GM21381 (cell line): ENCODE measurements around the gene SMIM28.

ENCODE experiments used
- ATAC-seq: cut with Tn5 transposase; IDR thresholded peaks from one replicate; pipeline ENCODE4 v1.9.1; 2021; ENCODE audit warnings: mild to moderate bottlenecking, moderate library complexity; ENCODE audit not compliant: unreplicated experiment

SMIM28 gene

GRCh38 chr6:138427701-138428100 lies 50.0 kb downstream of the SMIM28 start:
- ATAC-seq = no peak

DNA sequence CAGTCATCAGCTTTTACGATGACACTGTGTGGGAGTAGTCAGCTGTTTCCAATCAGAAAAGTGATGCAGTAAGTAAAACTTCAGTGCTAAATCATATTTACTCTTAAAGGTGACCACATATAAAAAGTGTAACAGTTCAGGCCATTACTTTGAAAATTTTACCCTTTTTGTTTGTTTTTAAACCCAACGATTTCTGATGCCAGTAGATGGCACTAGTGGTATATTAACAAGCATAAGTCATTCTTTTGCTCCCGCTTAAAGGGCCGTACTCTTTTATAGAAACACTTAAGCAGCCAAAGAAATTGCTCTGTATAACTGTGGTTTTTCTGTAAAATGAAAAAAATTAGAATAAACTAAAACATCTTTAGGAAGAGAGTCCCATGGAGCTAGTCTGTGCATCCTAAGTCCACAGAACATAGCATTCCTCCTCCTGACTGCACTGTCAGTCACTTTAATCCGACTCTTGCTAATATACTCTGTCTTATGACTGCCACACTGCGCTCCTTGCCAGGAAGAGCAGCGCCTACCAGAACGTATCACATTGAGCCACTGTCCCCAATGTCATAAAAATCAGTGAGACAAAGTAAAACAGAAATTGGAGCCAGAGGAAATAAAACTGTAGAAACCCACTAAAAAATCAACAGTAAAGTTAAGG lies 51.4 kb downstream of the SMIM28 start:
- no peak for ATAC-seq

GRCh38 chr6:138429761-138430160 lies 52.1 kb downstream of the SMIM28 start:
- ATAC-seq = no peak

DNA sequence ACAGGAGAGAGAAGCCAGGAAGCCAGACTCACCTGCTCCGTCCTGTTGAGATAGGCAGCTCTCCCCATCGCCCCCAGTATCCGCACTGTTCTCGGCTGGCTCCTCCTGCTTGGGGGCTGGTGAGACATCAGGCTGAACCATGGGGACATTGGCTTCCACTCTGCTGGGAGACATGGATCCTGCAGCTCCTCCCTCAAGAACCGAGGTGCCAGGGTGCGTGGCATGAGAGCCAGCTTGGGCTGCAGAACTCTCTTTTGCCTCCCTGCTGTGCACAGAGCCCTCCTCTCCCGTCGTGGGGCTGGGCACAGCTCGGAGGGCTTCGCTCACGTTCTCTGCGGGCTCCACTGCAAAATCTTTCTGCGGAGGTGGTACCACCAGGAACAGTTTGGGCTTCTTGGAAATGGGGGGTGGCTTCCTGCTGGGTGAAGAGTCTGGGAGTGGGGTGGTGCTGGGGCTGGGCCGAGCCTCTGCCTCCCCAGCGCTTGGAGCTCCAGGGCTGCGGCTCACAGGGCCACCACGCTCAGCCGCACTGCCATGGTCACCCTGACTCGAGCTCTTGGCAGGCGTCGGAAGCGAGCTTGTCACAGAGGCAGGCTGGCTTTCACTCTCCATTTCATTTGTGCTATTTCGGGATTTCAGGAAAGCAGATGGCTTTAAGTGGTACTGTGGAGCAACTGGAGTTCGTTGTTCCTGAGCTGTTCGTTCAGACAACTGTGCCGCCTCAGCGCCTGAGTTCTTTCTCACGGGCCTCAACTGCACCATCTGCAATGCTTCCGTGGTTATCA lies 52.8 kb downstream of the SMIM28 start:
- ATAC-seq = no peak

DNA sequence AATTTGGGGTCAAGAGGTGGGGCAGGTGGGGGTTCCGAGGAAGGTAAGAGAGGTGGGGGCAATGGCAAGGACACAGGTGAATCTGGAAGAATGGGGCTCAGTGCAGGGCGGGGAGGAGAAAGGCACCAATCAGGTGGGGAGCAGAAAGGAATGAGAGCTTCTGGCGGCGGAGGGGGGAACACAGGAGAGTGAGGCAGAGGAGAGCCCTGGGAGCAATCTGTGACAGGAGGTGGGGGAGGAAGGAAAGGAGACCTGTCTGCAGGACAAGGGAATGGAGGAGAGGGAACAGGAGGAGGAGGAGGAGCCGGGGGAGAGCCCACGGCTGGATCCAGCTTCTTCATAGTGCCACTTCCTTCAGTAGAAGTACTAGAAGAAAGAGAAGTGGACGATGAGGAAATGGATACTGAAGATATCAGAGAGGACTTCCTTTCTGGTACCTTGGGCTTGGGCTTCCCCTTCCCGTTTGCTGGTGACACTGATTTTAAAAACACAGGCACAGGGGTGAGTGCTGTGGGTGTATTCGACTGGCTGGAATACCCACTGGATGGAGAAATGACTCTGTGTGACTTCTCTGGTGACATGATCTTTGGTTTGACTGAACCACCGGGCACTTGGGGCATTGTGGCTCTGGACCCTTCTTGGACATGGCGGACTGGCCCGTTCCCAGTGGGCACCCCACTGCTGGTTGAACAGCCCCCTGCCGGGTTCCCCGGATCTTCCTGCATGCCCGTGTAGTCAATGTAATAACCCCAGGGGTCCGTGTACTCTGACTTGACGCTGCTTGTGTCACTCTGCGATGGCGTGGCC lies 53.8 kb downstream of the SMIM28 start:
- ATAC-seq = no peak

DNA sequence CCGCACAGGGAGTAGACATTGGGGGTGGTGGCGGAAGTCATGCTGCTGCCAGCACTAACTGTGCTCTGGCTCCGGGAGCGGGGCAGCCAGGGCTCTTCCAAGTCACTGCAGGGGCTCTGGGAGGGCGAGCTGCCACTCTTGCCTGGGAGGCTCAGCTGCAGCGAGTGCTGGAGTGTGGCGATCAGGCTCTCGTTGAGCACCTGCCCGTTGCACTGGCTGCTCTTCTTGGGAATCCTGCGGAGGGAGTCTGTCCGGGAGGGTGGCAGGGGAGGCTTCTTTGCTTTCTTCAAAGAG lies 54.3 kb downstream of the SMIM28 start:
- ATAC-seq = no peak
